Subcutaneous abdominal adipose tissue (tissue), 5 donors: Measurements from ENCODE around the gene SNUPN.
"Not testable (repeated sequence)": the region's sequence is repeated elsewhere in the genome, so short reads cannot be mapped to it uniquely, and the experiment has no call there.

Source experiments
- H3K27ac ChIP-seq: one replicate; pipeline ENCODE4 v1.7.0; 2013; ENCODE audit warnings: low read depth, mild to moderate bottlenecking, inconsistent platforms, low read length, moderate library complexity
- H3K27me3 ChIP-seq, 5 donors: one replicate each; pipeline ENCODE4 v1.7.0; 2013; ENCODE audit warnings: low read length in 5 of 5, inconsistent platforms in 1 of 5; ENCODE audit not compliant: control insufficient read depth in 5 of 5, insufficient read depth in 4 of 5
- H3K36me3 ChIP-seq, 5 donors: one replicate each; pipeline ENCODE4 v1.7.0; 2013; ENCODE audit warnings: low read length in 5 of 5; ENCODE audit not compliant: control insufficient read depth in 5 of 5, insufficient read depth in 5 of 5
- H3K4me1 ChIP-seq, 5 donors: one replicate each; pipeline ENCODE4 v1.7.0; 2013; ENCODE audit warnings: low read length in 5 of 5, mild to moderate bottlenecking in 3 of 5, moderate library complexity in 1 of 5; ENCODE audit not compliant: control insufficient read depth in 5 of 5, insufficient read depth in 5 of 5
- H3K4me3 ChIP-seq, 5 donors: one replicate each; pipeline ENCODE4 v1.7.0; 2013; ENCODE audit warnings: low read length in 5 of 5, low read depth in 1 of 5
- H3K9ac ChIP-seq, 5 donors: one replicate each; pipeline ENCODE4 v1.7.0; 2013; ENCODE audit warnings: low read length in 5 of 5, mild to moderate bottlenecking in 4 of 5, moderate library complexity in 3 of 5
- H3K9me3 ChIP-seq, 5 donors: one replicate each; pipeline ENCODE4 v1.7.0; 2013; ENCODE audit warnings: low read length in 5 of 5; ENCODE audit not compliant: control insufficient read depth in 5 of 5
- donor health status: healthy.
- donor health status: healthy.
- donor health status: healthy.
- donor health status: healthy.
- donor health status: healthy.

SNUPN gene

GRCh38 chr15:75636026-75636425 lies 10.5 kb upstream of the SNUPN start:
- Histone ChIP-seq H3K9ac (no peak overlapping the region), H3K36me3 (no peaks in the 10 kb centered on the region), H3K4me1 (peaks cover 13 to 41% (median 39%) of the 10 kb centered on the region in 5 donors), H3K9me3 (no peaks in the 10 kb centered on the region), H3K27me3 (no peaks in the 10 kb centered on the region), H3K4me3 (no peak overlapping the region), H3K27ac (no peak overlapping the region)

GRCh38 chr15:75633922-75634321 lies 8.4 kb upstream of the SNUPN start:
- H3K9ac ChIP-seq, H3K36me3 ChIP-seq, H3K27ac ChIP-seq, H3K9me3 ChIP-seq, H3K4me3 ChIP-seq, H3K27me3 ChIP-seq: not testable (repeated sequence)
- H3K4me1 ChIP-seq: peaks cover 10 to 22% (median 22%) of the 10 kb centered on the region in 5 donors

GRCh38 chr15:75631935-75632334 lies 6.4 kb upstream of the SNUPN start:
- Histone ChIP-seq H3K4me1 (peaks cover 0 to 2% (median 2%) of the 10 kb centered on the region in 5 donors), H3K4me3 (no peak overlapping the region), H3K36me3 (no peaks in the 10 kb centered on the region), H3K9ac (no peak overlapping the region), H3K27me3 (no peaks in the 10 kb centered on the region), H3K27ac (no peak overlapping the region), H3K9me3 (no peaks in the 10 kb centered on the region)

- H3K27me3 ChIP-seq: no peaks in the 10 kb centered on the region
- no peak overlapping the region for H3K4me3 ChIP-seq
- H3K9me3 ChIP-seq: no peaks in the 10 kb centered on the region
- H3K9ac ChIP-seq: peak overlapping the region in 1 of 5 donors; percentile 40
- peak overlapping the region; percentile 32 for H3K27ac ChIP-seq
- H3K36me3 ChIP-seq: peaks cover 0 to 19% (median 11%) of the 10 kb centered on the region in 5 donors
- H3K4me1 ChIP-seq: peaks cover 4 to 34% (median 32%) of the 10 kb centered on the region in 5 donors
Observed at GRCh38 chr15:75622505-75622904, 3.0 kb downstream of the SNUPN start.

GRCh38 chr15:75620841-75621391 lies 4.6 kb downstream of the SNUPN start:
- Histone ChIP-seq H3K27ac (peak overlapping the region; percentile 93), H3K9me3 (no peaks in the 10 kb centered on the region), H3K4me1 (peaks cover 4 to 26% (median 25%) of the 10 kb centered on the region in 5 donors), H3K36me3 (peaks cover 5 to 35% (median 25%) of the 10 kb centered on the region in 5 donors), H3K27me3 (no peaks in the 10 kb centered on the region), H3K9ac (peak overlapping the region; percentile 46 to 77 (median 75)), H3K4me3 (peak overlapping the region in 4 of 5 donors; percentile 13 to 54 (median 30))

- no peaks in the 10 kb centered on the region for H3K27me3 ChIP-seq
- peak overlapping the region; percentile 40 to 76 (median 54) for H3K9ac ChIP-seq
- H3K27ac ChIP-seq: peak overlapping the region; percentile 93
- H3K4me1 ChIP-seq: peaks cover 4 to 24% (median 19%) of the 10 kb centered on the region in 5 donors
- H3K9me3 ChIP-seq: no peaks in the 10 kb centered on the region
- H3K4me3 ChIP-seq: peak overlapping the region; percentile 13 to 54 (median 40)
- H3K36me3 ChIP-seq: peaks cover 7 to 39% (median 30%) of the 10 kb centered on the region in 5 donors
Observed at GRCh38 chr15:75620058-75620820, 5.3 kb downstream of the SNUPN start.

- no peaks in the 10 kb centered on the region for H3K27me3 ChIP-seq
- H3K4me1 ChIP-seq: peaks cover 4 to 25% (median 18%) of the 10 kb centered on the region in 5 donors
- H3K36me3 ChIP-seq: peaks cover 22 to 65% (median 53%) of the 10 kb centered on the region in 5 donors
- no peak overlapping the region for H3K27ac ChIP-seq
- no peak overlapping the region for H3K4me3 ChIP-seq
- no peak overlapping the region for H3K9ac ChIP-seq
- H3K9me3 ChIP-seq: no peaks in the 10 kb centered on the region
Observed at GRCh38 chr15:75616766-75617165, 8.8 kb downstream of the SNUPN start.

- Histone ChIP-seq H3K27me3 (no peaks in the 10 kb centered on the region), H3K4me1 (peaks cover 0 to 4% (median 0%) of the 10 kb centered on the region in 5 donors), H3K9ac (no peak overlapping the region), H3K27ac (no peak overlapping the region), H3K36me3 (peaks cover 15 to 75% (median 61%) of the 10 kb centered on the region in 5 donors), H3K9me3 (no peaks in the 10 kb centered on the region), H3K4me3 (no peak overlapping the region)
Observed at GRCh38 chr15:75606711-75607699, 18.5 kb downstream of the SNUPN start.

GRCh38 chr15:75606026-75606425 lies 19.5 kb downstream of the SNUPN start:
- Histone ChIP-seq H3K27me3 (no peaks in the 10 kb centered on the region), H3K36me3 (peaks cover 15 to 81% (median 62%) of the 10 kb centered on the region in 5 donors), H3K4me3 (no peak overlapping the region), H3K9me3 (no peaks in the 10 kb centered on the region), H3K4me1 (no peaks in the 10 kb centered on the region), H3K27ac (no peak overlapping the region), H3K9ac (no peak overlapping the region)
